KMS-11 (cell line): ENCODE data around the gene APBA2.
A peak's percentile ranks its signal among the peaks of the same experiment; 100 is the strongest.

Experiments
- H2AFZ ChIP-seq: fragments of 200-600 bp; sonication (generic); 2 replicates; pipeline ENCODE4 v1.6.1; 2016; ENCODE audit warnings: antibody characterized with exemption, mixed run types, low read depth
- H3K27ac ChIP-seq: fragments of 200-600 bp; sonication (generic); 2 replicates; pipeline ENCODE4 v1.6.1; 2016; ENCODE audit warnings: mild to moderate bottlenecking, mixed run types
- H3K27me3 ChIP-seq: fragments of 200-600 bp; sonication (generic); 2 replicates; pipeline ENCODE4 v1.6.1; 2017; ENCODE audit warnings: mild to moderate bottlenecking, low read depth, mixed run types, moderate library complexity; ENCODE audit not compliant: insufficient read depth
- H3K36me3 ChIP-seq: fragments of 200-600 bp; sonication (generic); 2 replicates; pipeline ENCODE4 v1.6.1; 2017; ENCODE audit warnings: mild to moderate bottlenecking, mixed run types; ENCODE audit not compliant: insufficient read depth
- H3K4me1 ChIP-seq: fragments of 200-600 bp; sonication (generic); 2 replicates; pipeline ENCODE4 v1.6.1; 2016; ENCODE audit warnings: mild to moderate bottlenecking, low read depth, mixed run types; ENCODE audit not compliant: poor library complexity, severe bottlenecking
- H3K4me2 ChIP-seq: fragments of 200-600 bp; sonication (generic); 2 replicates; pipeline ENCODE4 v1.7.0; 2016; ENCODE audit warnings: mild to moderate bottlenecking, mixed run types
- H3K4me3 ChIP-seq: fragments of 200-600 bp; sonication (generic); IDR thresholded peaks from 2 replicates; pipeline ENCODE4 v1.6.1; 2017; ENCODE audit warnings: low read depth, low read length, mixed read lengths; ENCODE audit not compliant: insufficient read depth
- H3K79me2 ChIP-seq: fragments of 200-600 bp; sonication (generic); 2 replicates; pipeline ENCODE4 v1.6.1; 2016; ENCODE audit warnings: low read depth, mixed run types; ENCODE audit not compliant: insufficient read depth
- H3K9ac ChIP-seq: fragments of 200-600 bp; sonication (generic); 2 replicates; pipeline ENCODE4 v1.6.1; 2016; ENCODE audit warnings: mild to moderate bottlenecking, mixed run types
- H4K20me1 ChIP-seq: fragments of 200-600 bp; sonication (generic); 2 replicates; pipeline ENCODE4 v1.6.1; 2016; ENCODE audit warnings: mild to moderate bottlenecking, mixed run types; ENCODE audit not compliant: insufficient read depth
- TF ChIP-seq, protein P1 (sequence below): fragments of 200-600 bp; sonication (generic); conservative IDR thresholded peaks from 2 replicates; pipeline ENCODE4 v1.6.1; 2017; ENCODE audit warnings: low read depth, mild to moderate bottlenecking, antibody characterized with exemption, low read length, moderate library complexity, mixed read lengths

APBA2 gene

DNA sequence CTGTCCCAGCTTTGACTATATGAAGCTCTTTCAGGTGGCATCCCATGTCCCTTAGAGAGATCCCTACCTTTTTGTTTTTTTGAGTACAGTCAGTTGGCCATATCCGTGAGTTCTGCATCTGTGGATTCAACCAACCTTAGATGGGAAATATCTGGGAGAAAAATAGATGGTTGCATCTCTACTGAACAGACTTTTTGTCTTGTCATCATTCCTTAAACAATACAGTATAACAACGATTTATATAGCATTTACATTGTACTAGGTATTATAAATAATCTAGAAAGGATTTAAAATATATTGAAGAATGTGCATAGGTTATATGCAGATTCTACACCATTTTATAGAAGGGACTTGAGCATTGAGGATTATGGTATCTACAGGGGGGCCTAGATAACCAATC, 65.1 kb downstream of the APBA2 start:
- Histone ChIP-seq H3K4me3 (no peak overlapping the region), H3K36me3 (no peaks in the 10 kb centered on the region), H3K4me1 (peaks cover 21% of the 10 kb centered on the region), H2AFZ (no peak overlapping the region), H3K27me3 (no peaks in the 10 kb centered on the region; the same call in 1 of the 2 replicates), H3K79me2 (no peaks in the 10 kb centered on the region), H3K27ac (no peak overlapping the region), H3K9ac (no peak overlapping the region), H4K20me1 (peaks cover 5% of the 10 kb centered on the region; the same call in 1 of the 2 replicates), H3K4me2 (no peak overlapping the region)
- TF ChIP-seq, protein P1, sequence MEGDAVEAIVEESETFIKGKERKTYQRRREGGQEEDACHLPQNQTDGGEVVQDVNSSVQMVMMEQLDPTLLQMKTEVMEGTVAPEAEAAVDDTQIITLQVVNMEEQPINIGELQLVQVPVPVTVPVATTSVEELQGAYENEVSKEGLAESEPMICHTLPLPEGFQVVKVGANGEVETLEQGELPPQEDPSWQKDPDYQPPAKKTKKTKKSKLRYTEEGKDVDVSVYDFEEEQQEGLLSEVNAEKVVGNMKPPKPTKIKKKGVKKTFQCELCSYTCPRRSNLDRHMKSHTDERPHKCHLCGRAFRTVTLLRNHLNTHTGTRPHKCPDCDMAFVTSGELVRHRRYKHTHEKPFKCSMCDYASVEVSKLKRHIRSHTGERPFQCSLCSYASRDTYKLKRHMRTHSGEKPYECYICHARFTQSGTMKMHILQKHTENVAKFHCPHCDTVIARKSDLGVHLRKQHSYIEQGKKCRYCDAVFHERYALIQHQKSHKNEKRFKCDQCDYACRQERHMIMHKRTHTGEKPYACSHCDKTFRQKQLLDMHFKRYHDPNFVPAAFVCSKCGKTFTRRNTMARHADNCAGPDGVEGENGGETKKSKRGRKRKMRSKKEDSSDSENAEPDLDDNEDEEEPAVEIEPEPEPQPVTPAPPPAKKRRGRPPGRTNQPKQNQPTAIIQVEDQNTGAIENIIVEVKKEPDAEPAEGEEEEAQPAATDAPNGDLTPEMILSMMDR: no peak

DNA sequence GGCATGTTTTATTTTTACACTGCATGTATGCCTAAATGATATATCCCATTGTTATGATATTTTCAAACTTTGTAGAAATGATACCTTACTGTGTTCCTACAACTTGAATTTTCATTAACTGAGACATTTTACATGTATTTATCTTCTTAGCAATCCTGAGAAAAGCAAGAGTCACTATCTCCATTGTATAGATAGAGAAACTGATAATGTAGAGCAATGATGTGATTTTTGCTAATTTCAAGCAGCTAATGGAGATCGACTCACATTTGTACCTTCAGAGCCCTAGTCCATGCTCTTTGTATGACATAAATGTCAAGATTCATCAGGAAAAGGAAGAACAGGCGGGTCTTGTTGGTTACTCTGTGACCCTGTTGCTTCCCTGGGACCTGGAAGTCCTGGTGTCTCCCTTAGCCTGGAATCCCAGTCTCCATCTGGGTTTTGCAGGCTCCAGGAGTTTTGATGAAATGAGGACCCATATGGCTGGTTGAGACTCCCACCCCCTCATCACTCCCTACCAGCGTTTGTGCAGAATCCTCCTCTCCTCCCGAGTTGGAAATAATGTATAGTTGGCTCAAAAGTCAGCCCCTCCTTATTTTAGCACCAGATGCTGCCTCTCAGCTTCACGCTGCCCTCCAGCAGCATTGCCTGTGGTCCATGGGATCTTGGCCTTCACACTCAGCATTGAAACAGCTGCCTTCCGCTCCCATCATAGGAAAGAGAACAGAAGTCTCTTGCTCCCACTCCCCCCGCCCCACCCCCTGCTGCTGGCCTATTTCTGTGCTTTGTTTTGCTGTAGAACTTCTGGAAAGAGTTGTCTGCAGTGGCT, 67.1 kb downstream of the APBA2 start:
- H3K27ac ChIP-seq: no peak overlapping the region
- peaks cover 30% of the 10 kb centered on the region for H3K4me1 ChIP-seq
- peaks cover 5% of the 10 kb centered on the region; the same call in 1 of the 2 replicates for H4K20me1 ChIP-seq
- H3K27me3 ChIP-seq: no peaks in the 10 kb centered on the region; the same call in 1 of the 2 replicates
- H3K9ac ChIP-seq: no peak overlapping the region
- no peak overlapping the region for H3K4me2 ChIP-seq
- no peak overlapping the region for H2AFZ ChIP-seq
- H3K36me3 ChIP-seq: no peaks in the 10 kb centered on the region
- no peak overlapping the region for H3K4me3 ChIP-seq
- H3K79me2 ChIP-seq: no peaks in the 10 kb centered on the region
- TF ChIP-seq, protein P1: no peak

DNA sequence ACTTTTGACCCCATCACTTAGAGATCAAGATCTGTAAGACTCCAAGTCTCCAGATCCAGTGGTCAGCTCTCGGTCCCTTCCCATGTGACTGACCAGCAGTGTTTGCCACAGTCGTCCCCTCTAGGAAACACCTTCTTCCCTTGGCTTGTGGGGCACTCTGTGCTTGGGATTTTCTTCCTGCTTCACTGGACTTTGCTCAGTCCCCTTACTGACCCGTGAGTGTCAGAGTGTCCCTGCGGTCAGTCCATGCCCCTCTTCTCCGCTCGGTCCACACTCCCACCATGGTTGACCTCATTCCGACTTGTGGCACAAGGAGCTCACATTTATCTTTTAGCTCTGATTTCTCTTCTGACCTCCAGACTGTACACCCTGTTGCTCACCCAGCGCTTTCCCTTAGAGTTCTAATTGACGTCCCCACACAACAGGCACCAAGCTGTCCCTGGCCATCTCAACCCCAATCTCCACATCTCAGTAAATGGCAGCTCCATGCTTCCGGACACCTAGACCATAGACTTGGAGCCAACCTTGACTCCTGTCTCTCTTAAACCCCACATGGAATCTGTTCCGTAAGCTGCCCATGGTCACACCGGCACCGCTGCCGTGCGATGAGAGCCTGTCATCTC, 67.9 kb downstream of the APBA2 start:
- Histone ChIP-seq H3K9ac (no peak overlapping the region), H3K4me2 (no peak overlapping the region), H2AFZ (no peak overlapping the region), H4K20me1 (peaks cover 5% of the 10 kb centered on the region; the same call in 1 of the 2 replicates), H3K27me3 (no peaks in the 10 kb centered on the region; the same call in 1 of the 2 replicates), H3K79me2 (no peaks in the 10 kb centered on the region), H3K36me3 (no peaks in the 10 kb centered on the region), H3K4me1 (peaks cover 30% of the 10 kb centered on the region), H3K4me3 (no peak overlapping the region), H3K27ac (no peak overlapping the region)
- TF ChIP-seq, protein P1: no peak

- Histone ChIP-seq H3K27ac (peak overlapping the region; percentile 4; the same call in 1 of the 2 replicates), H3K4me2 (peak overlapping the region; percentile 79), H3K4me1 (peaks cover 30% of the 10 kb centered on the region), H3K36me3 (no peaks in the 10 kb centered on the region), H3K27me3 (no peaks in the 10 kb centered on the region; the same call in 1 of the 2 replicates), H2AFZ (no peak overlapping the region), H4K20me1 (peaks cover 5% of the 10 kb centered on the region; the same call in 1 of the 2 replicates), H3K4me3 (no peak overlapping the region), H3K79me2 (no peaks in the 10 kb centered on the region), H3K9ac (no peak overlapping the region)
- TF ChIP-seq, protein P1: no peak
Measured at GRCh38 chr15:28954466-28955159, 68.8 kb downstream of the APBA2 start.
